Measurements from ENCODE around the gene TMPRSS15.

TMPRSS15 gene

DNA sequence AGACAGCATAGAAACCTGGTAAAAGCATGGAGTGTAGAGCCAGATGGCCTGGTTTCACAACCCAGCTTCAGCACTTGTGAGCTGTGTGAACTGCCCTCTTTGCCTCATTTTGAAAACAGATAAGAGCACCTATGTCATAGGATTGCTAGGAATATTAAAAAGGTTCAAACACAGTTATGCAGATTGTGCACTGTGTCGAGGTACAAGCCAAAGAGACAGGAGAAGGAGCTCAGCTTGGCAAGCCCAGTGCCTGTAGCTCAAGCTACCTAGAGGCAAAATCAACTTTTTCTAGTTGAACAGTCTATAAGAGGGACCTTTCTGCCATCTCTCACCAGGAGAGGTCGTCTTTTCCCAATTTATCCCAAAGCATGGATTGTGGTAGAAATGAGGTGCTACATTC lies 153.9 kb downstream of the TMPRSS15 start:
- DNase-seq (ENCODE audit: low read depth, low spot score) = no peak
- ChIA-PET POLR2A (no interaction called here), CTCF (no interaction called here)

DNA sequence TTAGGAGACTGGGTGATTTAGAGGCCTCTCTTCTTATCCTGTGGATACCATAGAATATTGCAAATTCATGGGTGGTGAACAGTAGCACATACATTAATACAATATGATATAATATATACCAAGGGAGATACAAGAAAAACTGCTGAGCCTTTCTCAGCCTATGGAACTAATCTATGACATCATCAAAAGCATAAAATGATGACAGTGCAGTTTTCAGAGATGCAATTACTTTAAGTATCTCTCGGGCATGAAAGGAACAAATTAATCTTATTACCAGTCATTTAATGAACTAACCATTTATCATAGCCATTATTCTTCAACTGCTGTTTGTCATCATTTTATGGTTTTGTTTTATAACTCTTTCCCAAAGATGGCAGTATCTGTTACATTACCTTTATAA lies 155.4 kb downstream of the TMPRSS15 start:
- no peak for DNase-seq (ENCODE audit: low read depth, low spot score)

More for the DNA sequence above, 153.9 kb downstream of the TMPRSS15 start:
- no peak for TF ChIP-seq CTCF (IDR thresholded peaks at IDR 0.05; ENCODE audit: insufficient read depth, low read length, missing control alignments)
- no peak overlapping the region for H3K4me3 ChIP-seq (ENCODE audit: low read depth, low read length)

DNA sequence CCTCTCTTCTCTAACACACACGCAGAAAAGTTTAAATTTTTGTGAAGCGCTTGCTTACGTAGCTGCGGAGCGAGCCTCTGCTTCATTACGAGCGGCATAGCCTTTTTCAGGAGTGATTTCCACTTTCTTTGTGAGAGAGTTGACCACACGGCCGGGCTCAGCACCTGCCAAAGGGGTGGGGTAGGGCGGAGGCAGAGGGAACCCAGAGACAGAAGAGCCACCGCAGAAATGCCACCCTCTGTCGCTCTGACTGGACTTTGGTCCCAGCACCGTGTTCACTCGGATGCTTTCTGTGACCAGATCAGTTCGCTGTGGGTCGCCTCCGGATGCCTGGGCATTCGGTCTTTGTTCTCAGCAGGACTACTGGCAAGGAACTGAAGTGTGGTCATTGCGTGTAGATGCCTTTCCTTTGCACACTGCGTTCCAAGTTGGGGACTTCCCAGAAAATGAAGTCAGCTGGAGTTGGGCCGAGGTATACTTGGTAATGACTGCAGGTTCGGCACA lies 158.1 kb downstream of the TMPRSS15 start:
- no peak for DNase-seq (ENCODE audit: low read depth, low spot score)
- ChIA-PET CTCF (no interaction called here), POLR2A (no interaction called here)
- no peak overlapping the region for H3K4me3 ChIP-seq (ENCODE audit: low read depth, low read length)
- TF ChIP-seq CTCF (IDR thresholded peaks at IDR 0.05; ENCODE audit: insufficient read depth, low read length, missing control alignments) = no peak

More for the DNA sequence above, 155.4 kb downstream of the TMPRSS15 start:
- H3K4me3 ChIP-seq (ENCODE audit: low read depth, low read length) = no peak overlapping the region
- no peak for TF ChIP-seq CTCF (IDR thresholded peaks at IDR 0.05; ENCODE audit: insufficient read depth, low read length, missing control alignments)
- CTCF ChIA-PET = no interaction called here
- POLR2A ChIA-PET = no interaction called here

- no peak for DNase-seq (ENCODE audit: low read depth, low spot score)
- no peak within 1 kb of the TSS for H3K4me3 ChIP-seq (ENCODE audit: low read depth, low read length)
- POLR2A ChIA-PET = no interaction called here
- TF ChIP-seq CTCF (IDR thresholded peaks at IDR 0.05; ENCODE audit: insufficient read depth, low read length, missing control alignments) = no peak
- CTCF ChIA-PET = no interaction called here
These were observed 158.7 kb downstream of the TMPRSS15 start, which contains the start of gene CHODL for GRCh38 chr21:18244671-18245463. Gene CHODL, plus strand, starts transcription at chr21:18244833. Its CDS starts 391 bp downstream, at chr21:18245224.

GRCh38 chr21:18235545-18235944 lies 168.0 kb downstream of the TMPRSS15 start:
- DNase-seq (ENCODE audit: low read depth, low spot score) = no peak
- CTCF ChIA-PET = no interaction called here
- POLR2A ChIA-PET = no interaction called here
- TF ChIP-seq CTCF (IDR thresholded peaks at IDR 0.05; ENCODE audit: insufficient read depth, low read length, missing control alignments) = no peak
- H3K4me3 ChIP-seq (ENCODE audit: low read depth, low read length) = no peak overlapping the region

DNA sequence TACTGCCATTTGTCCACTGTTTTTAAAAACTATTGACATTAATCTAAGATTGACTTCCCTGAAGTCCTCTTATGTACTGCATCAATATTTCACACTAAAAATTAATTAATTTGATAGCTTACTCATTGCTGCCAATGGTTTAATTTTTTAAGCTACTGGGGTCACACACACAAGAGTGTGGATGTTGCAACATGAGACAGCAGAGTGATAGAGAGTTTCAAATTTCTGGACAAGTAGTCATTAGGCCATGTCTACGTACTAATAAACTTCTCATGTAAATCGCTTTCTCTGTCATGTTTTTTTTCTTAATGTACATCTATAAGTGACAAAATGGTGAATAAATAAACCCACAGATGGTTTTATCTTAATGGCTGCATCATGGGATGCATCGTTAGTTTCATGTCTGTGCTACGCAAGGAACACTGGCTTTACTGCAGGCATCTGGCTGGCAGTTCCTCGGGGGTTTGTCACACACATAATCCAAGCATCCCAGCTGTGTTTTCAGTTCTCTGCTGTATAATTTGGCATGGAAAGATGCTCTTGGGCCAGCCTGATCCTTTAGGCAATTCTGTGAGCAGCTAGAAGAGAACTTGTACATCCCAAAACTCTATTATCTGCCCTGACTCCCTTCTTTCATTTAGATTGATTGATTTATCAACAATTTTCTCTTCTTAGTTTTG lies 175.4 kb downstream of the TMPRSS15 start:
- CTCF ChIA-PET = no interaction called here
- no peak for TF ChIP-seq CTCF (IDR thresholded peaks at IDR 0.05; ENCODE audit: insufficient read depth, low read length, missing control alignments)

More for the DNA sequence above, 175.4 kb downstream of the TMPRSS15 start:
- no peak overlapping the region for H3K4me3 ChIP-seq (ENCODE audit: low read depth, low read length)
- DNase-seq (ENCODE audit: low read depth, low spot score) = no peak
- POLR2A ChIA-PET = no interaction called here
